Hindlimb muscle (tissue), 1 donor: Measurements from ENCODE around the gene BOD1L1. TPM values are rescaled to one million over a fixed set of nuclear protein-coding genes. Genes with fewer than 3 reads are reported as not detected.
"Not testable (repeated sequence)": the region's sequence is repeated elsewhere in the genome, so short reads cannot be mapped to it uniquely, and the experiment has no call there.

Experiments
- DNase-seq: peaks from one replicate; pipeline ENCODE4 v3.0.0-alpha.2; 2013
- polyA plus RNA-seq: library from polyadenylated mRNA; unstranded; fragments of 120-200 nt; gene quantifications from one replicate; pipeline ENCODE4 v1.2.1, GENCODE V29; 2013; ENCODE audit not compliant: insufficient read length

BOD1L1 gene
- polyA plus RNA-seq, 1 donor = 28.8 TPM

DNA sequence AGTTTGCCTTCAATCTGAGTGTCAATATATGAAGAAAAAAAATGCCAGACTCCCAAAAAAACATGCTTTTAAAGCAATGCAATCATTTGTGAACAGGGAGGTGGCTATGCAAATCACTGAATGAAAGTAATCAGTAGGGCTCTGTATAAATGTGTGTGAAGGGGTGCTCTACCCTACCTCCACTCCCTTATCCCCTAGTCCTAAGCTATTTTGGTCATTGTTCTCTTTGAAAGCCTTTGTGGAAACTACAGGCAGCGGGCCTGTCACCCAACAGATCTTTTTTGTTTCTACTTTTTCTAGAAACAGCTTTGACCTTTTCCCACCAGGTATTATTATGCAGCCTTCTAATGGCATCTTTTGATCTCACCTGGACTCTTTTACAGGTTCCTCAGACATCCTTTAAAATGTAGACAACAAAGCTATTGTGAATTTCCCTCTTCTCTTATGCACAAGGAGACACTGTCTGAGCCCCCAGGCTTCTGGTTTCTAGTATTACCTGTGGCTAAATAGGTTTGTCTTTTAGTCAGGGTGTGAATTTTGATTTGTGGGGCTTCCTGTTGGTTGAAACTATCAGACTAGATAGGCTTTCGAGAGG lies 9.2 kb downstream of the BOD1L1 start:
- DNase-seq = no peak

GRCh38 chr4:13617801-13618200 lies 9.7 kb downstream of the BOD1L1 start:
- DNase-seq = no peak

- no peak for DNase-seq
Observed at GRCh38 chr4:13616597-13616996, 10.9 kb downstream of the BOD1L1 start.

DNA sequence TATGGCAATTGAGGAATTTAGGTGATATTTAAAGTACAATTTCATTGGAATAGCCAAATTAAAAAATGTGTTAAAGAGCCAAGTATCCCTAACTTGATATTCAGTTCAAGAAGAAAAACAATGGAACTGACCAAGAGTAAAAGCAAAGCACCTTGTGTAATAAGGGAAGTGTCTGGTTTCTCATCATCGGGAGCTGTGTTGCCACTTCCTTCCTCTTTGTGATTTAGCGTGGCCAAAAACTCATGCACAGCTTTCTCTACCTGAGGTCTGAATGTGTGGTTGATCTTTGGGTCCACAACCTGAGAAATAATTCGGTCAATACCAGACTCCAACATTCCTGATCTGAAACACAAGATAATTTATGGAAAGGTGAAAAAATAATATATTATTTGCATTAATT lies 12.4 kb downstream of the BOD1L1 start:
- no peak for DNase-seq

- DNase-seq = no peak
Observed at GRCh38 chr4:13612569-13612968, 15.0 kb downstream of the BOD1L1 start.

DNA sequence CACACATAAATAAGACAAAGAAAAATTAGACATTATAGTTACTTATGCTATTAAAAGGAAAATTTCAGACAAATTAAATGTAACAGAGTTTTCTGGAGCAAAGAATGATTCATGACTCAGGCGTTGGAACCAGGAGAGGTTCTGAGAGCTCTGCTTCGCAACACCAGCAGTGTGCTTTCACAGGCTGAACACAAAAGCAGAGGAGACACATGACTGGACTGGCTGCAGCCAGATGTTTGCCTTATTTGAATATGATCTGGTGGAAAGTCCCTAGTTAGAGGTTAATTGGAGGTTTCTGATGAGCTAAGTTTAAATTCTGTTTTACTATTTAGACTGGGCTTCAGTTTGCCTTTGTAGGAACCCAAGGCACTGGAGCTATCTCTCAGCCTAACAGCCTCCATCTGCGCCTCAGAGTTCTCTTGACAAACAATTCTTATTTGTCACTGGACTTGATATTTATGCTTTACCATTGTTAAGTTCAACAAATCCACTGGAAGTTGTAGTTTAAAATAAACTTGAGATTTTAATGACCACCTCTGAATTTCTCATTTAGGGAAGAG lies 16.2 kb downstream of the BOD1L1 start:
- no peak for DNase-seq

DNA sequence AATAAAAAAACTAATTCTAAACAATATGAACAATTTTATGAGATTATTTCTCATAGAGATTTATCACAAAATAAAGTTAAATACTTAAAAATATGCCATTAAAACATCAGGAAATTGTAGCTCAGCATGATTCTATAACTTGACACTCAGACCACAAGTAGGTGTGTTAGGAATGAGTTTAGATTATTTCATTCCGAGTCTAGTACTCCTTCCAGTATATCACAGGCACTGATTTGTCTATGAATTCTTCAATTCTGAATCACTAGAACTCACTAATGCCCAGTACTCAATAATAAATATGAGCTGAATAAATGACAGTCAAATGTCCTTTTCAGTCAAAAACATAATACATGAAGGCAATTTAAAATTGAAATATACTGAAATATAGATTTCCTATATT lies 22.2 kb downstream of the BOD1L1 start:
- no peak for DNase-seq

- DNase-seq = no peak
Observed at GRCh38 chr4:13601848-13602247, 25.7 kb downstream of the BOD1L1 start.

DNA sequence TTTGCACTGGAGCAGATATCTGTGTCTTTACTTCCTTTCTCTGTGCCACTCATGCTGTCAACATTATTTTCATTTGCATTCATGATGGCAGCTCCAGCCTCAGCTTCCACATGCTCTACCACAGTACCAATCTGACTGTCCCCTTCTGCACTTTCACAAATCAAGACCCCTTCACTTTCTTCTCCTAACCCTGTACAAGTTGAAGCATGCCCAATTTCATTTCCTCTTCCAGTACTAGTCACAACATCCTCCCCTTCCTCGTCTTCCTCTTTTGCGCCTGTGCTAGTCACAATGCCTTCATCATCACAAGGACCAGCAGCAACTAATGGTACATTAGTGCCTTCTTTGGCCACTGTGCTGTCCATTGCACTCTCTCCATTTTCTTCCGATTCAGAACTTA lies 26.5 kb downstream of the BOD1L1 start:
- DNase-seq = no peak

DNA sequence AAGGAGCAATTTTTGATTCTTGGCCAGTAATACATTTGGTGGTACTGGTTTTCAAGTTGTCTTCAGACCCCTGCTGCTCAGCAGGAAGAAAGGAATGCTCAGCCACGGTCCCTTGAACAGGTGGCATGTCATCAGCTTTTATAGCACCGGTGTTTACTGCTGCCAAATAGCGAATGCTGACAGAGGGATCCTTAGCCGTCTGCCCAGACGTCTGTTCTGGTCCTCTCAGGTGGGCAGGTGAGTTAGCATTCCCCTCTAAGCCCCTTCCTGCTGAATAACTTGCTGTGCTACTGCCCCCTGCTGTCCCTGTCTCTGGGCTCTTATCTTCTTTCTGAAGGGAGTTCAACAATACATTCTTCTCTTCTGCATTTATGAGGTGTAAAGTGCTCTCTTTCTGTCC lies 28.4 kb downstream of the BOD1L1 start:
- no peak for DNase-seq

DNA sequence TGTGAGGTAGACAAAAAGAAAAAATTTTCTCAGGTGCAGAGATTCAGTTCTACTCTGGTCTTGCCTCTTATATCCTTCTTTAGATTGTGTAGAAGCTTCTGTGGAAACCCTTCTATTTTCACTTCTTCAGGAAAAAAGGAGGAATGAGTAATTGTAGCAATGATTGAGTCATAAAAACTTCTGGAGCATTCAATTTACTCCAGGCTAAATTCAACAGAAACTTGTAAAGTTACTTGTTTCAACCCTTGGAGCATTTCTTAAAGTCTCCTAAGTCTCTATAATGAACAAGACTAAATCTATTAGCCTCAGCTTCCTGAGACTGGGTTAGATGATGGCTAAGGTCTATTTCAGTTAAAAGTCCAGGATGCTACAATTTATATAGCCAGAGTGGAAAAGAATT lies 29.9 kb downstream of the BOD1L1 start:
- no peak for DNase-seq

- no peak for DNase-seq
Observed at GRCh38 chr4:13597141-13597540, 30.4 kb downstream of the BOD1L1 start.

- no peak for DNase-seq
Observed at GRCh38 chr4:13592220-13592619, 35.3 kb downstream of the BOD1L1 start.

DNA sequence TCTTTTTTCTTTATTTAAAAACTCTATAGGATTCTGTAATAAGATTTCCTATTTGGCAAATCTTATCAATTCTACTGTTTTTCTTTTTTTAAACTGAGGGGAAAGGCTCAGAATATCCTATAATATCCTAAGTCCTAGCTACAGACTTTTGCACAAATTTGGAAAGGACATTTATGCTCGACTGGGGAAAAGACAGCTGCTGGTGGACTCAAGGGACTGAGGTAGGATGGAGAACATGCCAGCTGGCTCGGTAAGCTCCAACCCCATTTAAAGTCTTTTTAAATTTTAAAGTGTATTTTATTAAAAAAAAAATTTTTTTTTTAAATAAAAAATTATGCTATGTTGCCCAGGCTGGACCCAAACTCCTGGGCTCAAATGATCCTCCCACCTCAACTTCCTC lies 36.8 kb downstream of the BOD1L1 start:
- DNase-seq = no peak

GRCh38 chr4:13588954-13589353 lies 38.6 kb downstream of the BOD1L1 start:
- no peak for DNase-seq

DNA sequence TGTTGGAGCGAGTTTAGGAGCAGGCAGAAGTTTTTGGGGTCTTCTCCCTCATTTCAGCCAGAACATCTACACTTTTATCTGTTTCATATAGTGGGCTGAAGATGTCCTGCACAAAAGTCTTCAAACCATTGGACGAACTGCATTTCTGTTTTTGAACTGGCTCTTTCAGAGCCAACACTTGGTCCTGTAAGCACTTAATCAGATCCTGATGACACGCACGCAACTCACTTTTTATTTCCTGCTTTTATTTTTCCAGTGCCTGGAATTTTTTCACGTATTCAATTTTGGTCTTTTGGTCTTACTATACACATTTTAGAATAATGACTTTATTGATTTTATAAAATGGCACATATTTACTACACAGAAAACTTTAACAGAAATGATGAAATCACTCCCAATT lies 43.0 kb downstream of the BOD1L1 start:
- no peak for DNase-seq

GRCh38 chr4:13580036-13580435 lies 47.5 kb downstream of the BOD1L1 start:
- no peak for DNase-seq

- DNase-seq = no peak
Observed at GRCh38 chr4:13577660-13578059, 49.9 kb downstream of the BOD1L1 start.

DNA sequence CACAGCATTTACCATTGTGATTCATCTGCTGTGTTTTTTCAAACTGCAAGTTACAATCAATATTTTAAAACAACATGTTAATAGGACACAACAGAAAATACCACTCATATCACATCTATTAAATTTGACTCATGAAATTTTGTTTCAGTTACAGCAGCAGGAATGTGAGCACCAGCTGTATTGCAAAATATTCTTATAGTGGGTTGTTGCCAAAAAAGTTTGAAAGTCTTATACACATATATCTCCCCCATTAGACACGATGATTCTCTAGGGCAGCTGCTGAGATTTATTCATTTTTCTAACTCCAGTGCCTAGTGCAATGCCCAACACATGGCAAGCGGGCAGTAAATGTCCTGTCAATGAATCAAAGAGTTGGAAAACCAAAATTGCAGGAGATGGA lies 56.6 kb downstream of the BOD1L1 start:
- DNase-seq = no peak

- no peak for DNase-seq
Observed at GRCh38 chr4:13567125-13567524, 60.4 kb downstream of the BOD1L1 start.

- no peak for DNase-seq
Observed at GRCh38 chr4:13562876-13563275, 64.6 kb downstream of the BOD1L1 start.

DNA sequence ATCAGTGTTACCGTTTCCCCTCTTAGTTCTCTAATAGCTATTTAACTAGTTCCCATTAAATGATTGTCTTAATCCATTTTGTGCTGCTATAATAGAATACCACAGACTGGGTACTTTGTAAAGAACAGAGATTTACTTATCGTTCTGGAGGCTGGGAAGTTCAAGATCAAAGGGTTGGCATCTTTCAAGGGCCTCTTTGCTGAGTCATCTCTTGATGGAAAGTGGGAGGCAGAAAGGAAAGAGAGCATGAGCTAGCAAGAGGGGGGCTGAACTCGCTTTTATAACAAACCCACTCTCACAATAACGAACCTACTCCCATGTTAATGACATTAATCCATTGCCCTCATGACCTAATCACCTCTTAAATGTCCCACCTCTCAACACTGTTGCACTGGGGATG lies 65.9 kb downstream of the BOD1L1 start:
- DNase-seq = no peak

GRCh38 chr4:13560111-13560510 lies 67.4 kb downstream of the BOD1L1 start:
- not testable (repeated sequence) for DNase-seq

GRCh38 chr4:13559413-13559812 lies 68.1 kb downstream of the BOD1L1 start:
- no peak for DNase-seq

GRCh38 chr4:13558881-13559280 lies 68.6 kb downstream of the BOD1L1 start:
- DNase-seq = no peak
